HepG2 (cell line): ENCODE data around the gene NT5C2.

Experiments used
- FOXA1 ChIP-seq, 2 experiments: fragments of 450-650 bp in 1 of 2; sonication (generic) in 1 of 2; formaldehyde crosslinking in 1 of 2; IDR thresholded peaks; 2 replicates each; pipeline versions ENCODE4 v1.4.0 to v1.6.1; 2016 to 2020; ENCODE audit warnings: missing genetic modification reagents in 1 of 2
- KMT2B ChIP-seq: IDR thresholded peaks from 2 replicates; pipeline ENCODE4 v1.6.1; 2016; ENCODE audit warnings: missing genetic modification reagents, missing compliant biosample characterization
- NBN ChIP-seq: fragments of 450-650 bp; conservative IDR thresholded peaks from 2 replicates; pipeline ENCODE4 v1.6.1; 2017
- POLR2AphosphoS5 ChIP-seq: IDR thresholded peaks from 2 replicates; pipeline ENCODE4 v1.6.1; 2012; ENCODE audit warnings: low read depth, low read length

DNA sequence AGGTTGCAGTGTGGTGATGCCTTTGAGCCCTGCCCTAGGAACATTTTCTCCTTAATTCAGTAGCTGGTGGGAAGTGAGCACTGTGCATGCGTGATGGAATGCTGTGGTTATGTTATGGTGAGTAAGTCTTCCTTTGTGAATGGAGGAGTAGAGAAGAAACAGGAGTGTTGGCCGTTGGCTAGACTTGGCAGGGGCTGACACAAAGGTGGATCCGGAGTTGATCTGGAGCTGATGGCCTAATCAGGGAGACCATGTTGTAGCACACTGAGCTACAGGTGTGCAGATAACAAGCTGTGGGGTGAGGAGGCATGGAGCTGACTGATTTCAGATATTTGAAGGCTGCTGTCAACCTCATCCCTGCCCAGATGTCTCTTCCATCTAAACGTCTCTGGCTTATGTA is 152.7 kb downstream of the NT5C2 start:
- no peak for TF ChIP-seq FOXA1 (IDR thresholded peaks at IDR 0.05)
- TF ChIP-seq FOXA1 (CRISPR knock-in tag; IDR thresholded peaks at IDR 0.05): no peak
- TF ChIP-seq POLR2AphosphoS5: no peak
- no peak for TF ChIP-seq KMT2B (CRISPR knock-in tag)
- no peak for TF ChIP-seq NBN
